NCI-H2196 (cell line): ENCODE measurements around the gene RALY.
A peak's percentile ranks its signal among the peaks of the same experiment; 100 is the strongest.
"Not testable (repeated sequence)": the region's sequence is repeated elsewhere in the genome, so short reads cannot be mapped to it uniquely, and the experiment has no call there.

Experiments
- DNase-seq: peaks from one replicate; lab custom pipeline; 2025; ENCODE audit not compliant: unreplicated experiment; lab: John Stamatoyannopoulos, UW

The RALY gene

GRCh38 chr20:34104059-34104458 lies 110.3 kb downstream of the RALY start:
- DNase-seq = no peak

- no peak for DNase-seq
These were observed 112.4 kb downstream of the RALY start for GRCh38 chr20:34105978-34106675.

GRCh38 chr20:34108616-34109174 lies 115.0 kb downstream of the RALY start:
- DNase-seq = no peak

- no peak for DNase-seq
These were observed 115.7 kb downstream of the RALY start for GRCh38 chr20:34109442-34109841.

- no peak for DNase-seq
These were observed 116.5 kb downstream of the RALY start for GRCh38 chr20:34110025-34110744.

GRCh38 chr20:34110745-34111641 lies 117.3 kb downstream of the RALY start:
- no peak for DNase-seq

- DNase-seq = peak; percentile 99
These were observed 118.2 kb downstream of the RALY start, which contains the start of gene EIF2S2 for GRCh38 chr20:34111702-34112599. Gene EIF2S2 (minus strand): TSS chr20:34112243. CDS start chr20:34112110, 133 bp downstream.

- DNase-seq = no peak
These were observed 118.9 kb downstream of the RALY start for GRCh38 chr20:34112600-34113101.

GRCh38 chr20:34114809-34115208 lies 121.1 kb downstream of the RALY start:
- no peak for DNase-seq

- no peak for DNase-seq
These were observed 121.5 kb downstream of the RALY start for GRCh38 chr20:34115232-34115631.

- DNase-seq = no peak
These were observed 126.5 kb downstream of the RALY start for GRCh38 chr20:34120213-34120612.

GRCh38 chr20:34122274-34122980 lies 128.7 kb downstream of the RALY start:
- DNase-seq = no peak

- no peak for DNase-seq
These were observed 129.6 kb downstream of the RALY start for GRCh38 chr20:34123309-34123708.

GRCh38 chr20:34124469-34125249 lies 130.9 kb downstream of the RALY start:
- no peak for DNase-seq

GRCh38 chr20:34127792-34128191 lies 134.1 kb downstream of the RALY start:
- DNase-seq = no peak

GRCh38 chr20:34129518-34130162 lies 135.9 kb downstream of the RALY start:
- DNase-seq = peak; percentile 81

- no peak for DNase-seq
These were observed 137.8 kb downstream of the RALY start for GRCh38 chr20:34131491-34131890.

- DNase-seq = not testable (repeated sequence)
These were observed 138.8 kb downstream of the RALY start for GRCh38 chr20:34132491-34132890.
